K562 (cell line): ENCODE results near the gene KCNJ15. TPM values are rescaled to one million over a fixed set of nuclear protein-coding genes. Genes with fewer than 3 reads are reported as not detected.
A peak's percentile ranks its signal among the peaks of the same experiment; 100 is the strongest.

Experiments
- ATAC-seq: fragments of 200-7000 bp; cut with Tn5 transposase; 3 replicates; pipeline ENCODE4 v1.9.1; 2020; ENCODE audit warnings: moderate library complexity
- BruUV-seq: library from RNA; stranded (reverse); fragments of 400-500 nt; replicated peaks from 2 replicates; lab custom pipeline; 2021; lab: Mats Ljungman, UMichigan
- CTCF ChIA-PET: fragments of 300-600 bp; formaldehyde crosslinking; extraction: SDS; loops from one replicate; lab custom pipeline; 2021; ENCODE audit warnings: low intra/inter-chr PET ratio; lab: Yijun Ruan, JAX
- POLR2A ChIA-PET: fragments of 300-600, 350-650 bp; sonication (Branson Sonifier 250); formaldehyde crosslinking; extraction: SDS; loops from one replicate; lab custom pipeline; 2021; ENCODE audit warnings: antibody characterized with exemption, inconsistent platforms; lab: Yijun Ruan, JAX
- DNase-seq, 4 experiments: peaks; one replicate each; pipeline versions ENCODE4 v3.0.0 to v3.0.0-alpha.2; 2011 to 2018; ENCODE audit warnings: low spot score in 3 of 4, mixed read lengths in 3 of 4; ENCODE audit errors: extremely low read depth in 1 of 4
- FAIRE-seq: peaks from 2 replicates; lab custom pipeline; 2011; peaks lifted over from hg19 to GRCh38; lab: Jason Lieb, UNC
- H2AFZ ChIP-seq: 2 replicates; pipeline ENCODE4 v1.6.0; 2011; ENCODE audit warnings: low read depth, low read length, control low read depth, inconsistent platforms
- H3K27ac ChIP-seq: fragments of 200-600 bp; 3 replicates; pipeline ENCODE4 v1.8.0; 2011; ENCODE audit warnings: low read depth, mild to moderate bottlenecking, control low read depth, inconsistent platforms, low read length, moderate library complexity, mixed read lengths; ENCODE audit errors: extremely low read depth
- H3K27me3 ChIP-seq, 2 experiments: fragments of 300-600 bp in 1 of 2; 2 replicates in 1 of 2; 3 replicates in 1 of 2; pipeline versions ENCODE4 v1.6.0 to v1.8.0; 2011; ENCODE audit warnings: inconsistent platforms in 2 of 2, low read length in 2 of 2, mild to moderate bottlenecking in 1 of 2, mixed read lengths in 1 of 2, moderate library complexity in 1 of 2; ENCODE audit not compliant: control insufficient read depth in 2 of 2, insufficient read depth in 2 of 2
- H3K36me3 ChIP-seq: fragments of 300-600 bp; 3 replicates; pipeline ENCODE4 v1.8.0; 2011; ENCODE audit warnings: mild to moderate bottlenecking, low read length, inconsistent platforms; ENCODE audit not compliant: control insufficient read depth, insufficient read depth
- H3K4me1 ChIP-seq, 2 experiments: fragments of 200-600 bp in 1 of 2; replicated peaks in 1 of 2; 2 replicates in 1 of 2; 3 replicates in 1 of 2; pipeline versions ENCODE4 v1.5.1 to v1.8.0; 2011; ENCODE audit warnings: inconsistent platforms in 2 of 2, low read length in 2 of 2, mild to moderate bottlenecking in 1 of 2, mixed read lengths in 1 of 2, moderate library complexity in 1 of 2; ENCODE audit not compliant: control insufficient read depth in 2 of 2, insufficient read depth in 2 of 2
- H3K4me2 ChIP-seq: 2 replicates; pipeline ENCODE4 v1.6.1; 2011; ENCODE audit warnings: low read length, control low read depth, inconsistent platforms, mixed read lengths; ENCODE audit not compliant: insufficient read depth
- H3K4me3 ChIP-seq: fragments of 200-600 bp; sonication (generic), shearing (Covaris generic); 2 replicates; pipeline ENCODE4 v1.5.1; 2016; ENCODE audit warnings: control low read depth, inconsistent platforms
- H3K79me2 ChIP-seq: fragments of 200-600 bp; 3 replicates; pipeline ENCODE4 v1.8.0; 2011; ENCODE audit warnings: low read length, inconsistent platforms; ENCODE audit not compliant: control insufficient read depth, insufficient read depth
- H3K9ac ChIP-seq, 2 experiments: 2 replicates each; pipeline versions ENCODE4 v1.6.0 to v1.6.1; 2011; ENCODE audit warnings: low read depth in 2 of 2, low read length in 2 of 2, control low read depth in 1 of 2, inconsistent platforms in 1 of 2, mild to moderate bottlenecking in 1 of 2, mixed read lengths in 1 of 2; ENCODE audit not compliant: insufficient read depth in 1 of 2
- H3K9me1 ChIP-seq: one replicate; pipeline ENCODE4 v1.6.0; 2011; ENCODE audit warnings: inconsistent platforms, mild to moderate bottlenecking, low read length, moderate library complexity; ENCODE audit not compliant: control insufficient read depth, insufficient read depth
- H3K9me3 ChIP-seq: replicated peaks from 2 replicates; pipeline ENCODE4 v1.5.1; 2011; ENCODE audit warnings: low read depth, low read length, inconsistent platforms; ENCODE audit not compliant: control insufficient read depth, insufficient read depth
- H4K20me1 ChIP-seq: replicated peaks from 2 replicates; pipeline ENCODE4 v1.6.1; 2011; ENCODE audit warnings: low read length, inconsistent platforms, mixed read lengths; ENCODE audit not compliant: control insufficient read depth, insufficient read depth
- ARID2 ChIP-seq: fragments of 450-650 bp; IDR thresholded peaks from 2 replicates; pipeline ENCODE4 v1.6.1; 2017; ENCODE audit warnings: antibody characterized with exemption, mild to moderate bottlenecking
- ATF3 ChIP-seq, 2 experiments: fragments of 450-650 bp in 1 of 2; sonication (generic) in 1 of 2; formaldehyde crosslinking in 1 of 2; IDR thresholded peaks in 1 of 2; conservative IDR thresholded peaks in 1 of 2; 2 replicates each; pipeline versions ENCODE4 v1.6.1 to v1.8.1; 2016 to 2023; ENCODE audit warnings: mild to moderate bottlenecking in 2 of 2, moderate library complexity in 2 of 2, inconsistent platforms in 1 of 2, missing genetic modification reagents in 1 of 2
- CBFA2T2 ChIP-seq: fragments of 450-650 bp; conservative IDR thresholded peaks from 2 replicates; pipeline ENCODE4 v1.6.1; 2017; ENCODE audit warnings: mild to moderate bottlenecking
- CSDE1 ChIP-seq, 2 experiments: fragments of 450-650 bp; IDR thresholded peaks; 2 replicates each; pipeline ENCODE4 v1.6.1; 2016; ENCODE audit warnings: mild to moderate bottlenecking in 1 of 2
- FOXP1 ChIP-seq: sonication (generic); formaldehyde crosslinking; IDR thresholded peaks from 2 replicates; pipeline ENCODE4 v1.8.0; 2022; ENCODE audit warnings: mild to moderate bottlenecking, missing genetic modification reagents
- KLF6 ChIP-seq: fragments of 250-450 bp; sonication (Bioruptor Pico); IDR thresholded peaks from 2 replicates; pipeline ENCODE4 v1.4.0; 2020; ENCODE audit warnings: mild to moderate bottlenecking, moderate library complexity, borderline replicate concordance
- MCM2 ChIP-seq: fragments of 450-650 bp; IDR thresholded peaks from 2 replicates; pipeline ENCODE4 v1.6.1; 2017; ENCODE audit warnings: low read depth, mild to moderate bottlenecking
- MCM3 ChIP-seq: fragments of 450-650 bp; IDR thresholded peaks from 2 replicates; pipeline ENCODE4 v1.6.1; 2016
- NFIC ChIP-seq: fragments of 450-650 bp; IDR thresholded peaks from 2 replicates; pipeline ENCODE4 v1.6.1; 2017; ENCODE audit warnings: mild to moderate bottlenecking, inconsistent platforms
- POLR2H ChIP-seq: IDR thresholded peaks from 2 replicates; pipeline ENCODE4 v1.6.1; 2016; ENCODE audit warnings: missing genetic modification characterization, low read depth, mild to moderate bottlenecking, control low read depth, missing compliant biosample characterization, moderate library complexity
- POLR3G ChIP-seq: IDR thresholded peaks from 2 replicates; pipeline ENCODE4 v1.6.1; 2011; ENCODE audit not compliant: insufficient read length, insufficient replicate concordance; ENCODE audit errors: extremely low read depth
- RHOXF2B ChIP-seq: fragments of 250-450 bp; sonication (Bioruptor Pico); conservative IDR thresholded peaks from 2 replicates; pipeline ENCODE4 v1.5.1; 2021
- TOE1 ChIP-seq, 2 experiments: fragments of 450-650 bp in 1 of 2; sonication (generic) in 1 of 2; formaldehyde crosslinking in 1 of 2; IDR thresholded peaks; 2 replicates each; pipeline versions ENCODE4 v1.7.1 to v1.8.0; 2016 to 2022; ENCODE audit warnings: borderline replicate concordance in 2 of 2, mild to moderate bottlenecking in 2 of 2, antibody characterized with exemption in 1 of 2, inconsistent platforms in 1 of 2, low read depth in 1 of 2, missing genetic modification reagents in 1 of 2, moderate library complexity in 1 of 2
- ZNF140 ChIP-seq: fragments of 250-450 bp; sonication (Bioruptor Pico); IDR thresholded peaks from 2 replicates; pipeline ENCODE4 v1.8.0; 2021; ENCODE audit warnings: moderate library complexity, mild to moderate bottlenecking, inconsistent platforms
- ZNF217 ChIP-seq: sonication (generic); formaldehyde crosslinking; IDR thresholded peaks from 2 replicates; pipeline ENCODE4 v1.8.0; 2022; ENCODE audit warnings: mild to moderate bottlenecking, missing genetic modification reagents
- ZNF277 ChIP-seq: fragments of 250-450 bp; sonication (Bioruptor Pico); IDR thresholded peaks from 2 replicates; pipeline ENCODE4 v1.8.0; 2022; ENCODE audit warnings: inconsistent platforms, mild to moderate bottlenecking, moderate library complexity, borderline replicate concordance
- ZNF445 ChIP-seq: fragments of 250-450 bp; sonication (Bioruptor Pico); IDR thresholded peaks from 2 replicates; pipeline ENCODE4 v1.4.0; 2020; ENCODE audit warnings: low read depth, mild to moderate bottlenecking, moderate library complexity
- ZNF655 ChIP-seq: fragments of 250-450 bp; sonication (Bioruptor Pico); IDR thresholded peaks from 2 replicates; pipeline ENCODE4 v1.5.0; 2021
- WGBS: fragments of 100-300 bp; shearing (Covaris generic); methylation state at CpG from one replicate; pipeline ENCODE4 v1.1.6; 2016; ENCODE audit warnings: low coverage, mixed read lengths; ENCODE audit not compliant: insufficient coverage; ENCODE audit errors: missing lambda C conversion rate; 5-methylcytosine and 5-hydroxymethylcytosine counted together
- in situ Hi-C: fragments of 300-500 bp; cut with MboI; formaldehyde crosslinking; loops from 4 replicates; pipeline ENCODE4 v1.15.0; 2018; ENCODE audit warnings: inconsistent platforms, mixed read lengths
- intact Hi-C: fragments of 100-400 bp; cut with micrococcal nuclease; formaldehyde crosslinking; loops from 2 replicates; pipeline ENCODE4 v1.14.2; 2022
- polyA plus RNA-seq, 8 experiments: library from polyadenylated mRNA; depleted of rRNA in 4 of 8; stranded (reverse) in 5 of 8; unstranded in 3 of 8; fragments of >200 nt; fragmentation: Nextera tagmentation in 2 of 8; fragmentation: Illumina TruSeq in 1 of 8; extraction: Ambion mirVana in 2 of 8; extraction: Trizol in 1 of 8; gene quantifications; 2 replicates each; pipeline versions ENCODE4 v1.2.1 to v1.2.3, GENCODE V29; 2011 to 2014; ENCODE audit warnings: inconsistent platforms in 1 of 8, missing spikeins in 1 of 8
- total RNA-seq, 7 experiments: library from RNA; depleted of rRNA in 6 of 7; stranded (reverse); fragments of >200 nt in 6 of 7; fragmentation: Illumina TruSeq in 2 of 7; extraction: Trizol in 2 of 7; gene quantifications; 2 replicates each; pipeline versions ENCODE4 v1.2.1 to v1.2.3, GENCODE V29; 2011 to 2021; ENCODE audit warnings: low replicate concordance in 1 of 7

Gene KCNJ15
- total and polyA plus RNA-seq, 9 of the 15 experiments (the other 6 are each of a cell fraction or from before 2014, with no cell fraction given): 0.20 to 3.0 (median 0.72) TPM; not detected in 1

- TF ChIP-seq CBFA2T2 (peak; percentile 53), RHOXF2B (CRISPR knock-in tag) (no peak), ZNF445 (CRISPR knock-in tag) (no peak), ATF3 (IDR thresholded peaks at IDR 0.05) (no peak), ATF3 (CRISPR knock-in tag; conservative IDR thresholded peaks at IDR 0.05) (no peak), POLR3G (no peak), CSDE1 (IDR thresholded peaks at IDR 0.05) (no peak), TOE1 (IDR thresholded peaks at IDR 0.05; ENCODE audit: borderline replicate concordance) (peak; percentile 70), TOE1 (CRISPR knock-in tag; IDR thresholded peaks at IDR 0.05; ENCODE audit: borderline replicate concordance, low read depth) (no peak)
Observed at GRCh38 chr21:38260426-38260825, 3.6 kb downstream of the KCNJ15 start (continued).

GRCh38 chr21:38261851-38262250, 5.1 kb downstream of the KCNJ15 start:
- BruUV-seq: no TSS peak
- Histone ChIP-seq H3K27ac (no peak overlapping the region), H3K4me3 (no peak overlapping the region), H3K4me1 (no peaks in the 10 kb centered on the region), H3K36me3 (no peaks in the 10 kb centered on the region)
- CTCF ChIA-PET: no interaction called here
- intact Hi-C loops: no loop called here
- WGBS: 3% methylated on average over 2 of the region's 2 CpGs
- TF ChIP-seq MCM3 (no peak), NFIC (no peak), FOXP1 (CRISPR knock-in tag) (no peak), ZNF217 (CRISPR knock-in tag) (no peak), ZNF140 (CRISPR knock-in tag) (no peak), KLF6 (CRISPR knock-in tag) (no peak), MCM2 (no peak), ZNF277 (no peak), ZNF655 (CRISPR knock-in tag) (no peak), ARID2 (no peak), POLR2H (tag) (no peak)
- TF ChIP-seq, all 486 proteins: peak for 0
- FAIRE-seq (no peak), ATAC-seq (no peak), DNase-seq (no peak)
- H4K20me1 ChIP-seq: no peaks in the 10 kb centered on the region
- H3K9ac ChIP-seq: no peak overlapping the region
- peaks cover 22 to 26% of the 10 kb centered on the region in 2 experiments for H3K27me3 ChIP-seq
- H3K9me1 ChIP-seq: no peaks in the 10 kb centered on the region
- H3K9me3 ChIP-seq: no peaks in the 10 kb centered on the region
- no peaks in the 10 kb centered on the region for H3K79me2 ChIP-seq
- POLR2A ChIA-PET: interaction anchor here (0.5 to 1.6 kb wide), 3 partner anchors 14 to 36 kb away, joined by 3 to 4 read pairs (median 3); no protein-coding TSS in a partner anchor
- no peak overlapping the region for H2AFZ ChIP-seq
- no peak overlapping the region for H3K4me2 ChIP-seq
- in situ Hi-C loops: no loop called here
